HL-60 (cell line): ENCODE measurements around the gene LRRK1.
"Not testable (repeated sequence)": the region's sequence is repeated elsewhere in the genome, so short reads cannot be mapped to it uniquely, and the experiment has no call there.

Experiments used
- CTCF ChIP-seq: IDR thresholded peaks from one replicate; pipeline ENCODE4 v1.5.1; 2011; ENCODE audit warnings: low read length, control low read depth, inconsistent platforms; ENCODE audit not compliant: insufficient read depth
- GABPA ChIP-seq: IDR thresholded peaks from 2 replicates; pipeline ENCODE4 v1.6.1; 2012; ENCODE audit warnings: low read depth
- REST ChIP-seq: IDR thresholded peaks from 2 replicates; pipeline ENCODE4 v1.6.1; 2012; ENCODE audit warnings: low read depth; ENCODE audit not compliant: insufficient replicate concordance

- not testable (repeated sequence) for TF ChIP-seq REST, CTCF, GABPA
These were observed 176.7 kb downstream of the LRRK1 start for GRCh38 chr15:101095796-101096406.
